Measurements from ENCODE around the gene ATP1B4. TPM values are rescaled to one million over a fixed set of nuclear protein-coding genes. Genes with fewer than 3 reads are reported as not detected.

Gene ATP1B4
- total and polyA plus RNA-seq, 12 donors, result 0.11 to 4.6 (median 0.72) TPM; not detected in 4

GRCh38 chrX:120408168-120408567 lies 46.3 kb downstream of the ATP1B4 start:
- H3K36me3 ChIP-seq, result no peaks in the 10 kb centered on the region
- peaks cover 0 to 9% (median 0%) of the 10 kb centered on the region in 11 donors for H3K9me3 ChIP-seq
- DNase-seq, result no peak
- no peak overlapping the region for H3K4me3 ChIP-seq
- 47 to 81% methylated on average over 1 of the region's 1 CpG for whole genome bisulfite sequencing, 2 donors
- peaks cover 0 to 16% (median 0%) of the 10 kb centered on the region in 7 donors for H3K27me3 ChIP-seq
- H3K27ac ChIP-seq, result no peak overlapping the region
- intact Hi-C loops (cut with DNase I), result no loop called here
- ATAC-seq, result no peak
- H3K4me1 ChIP-seq, result no peaks in the 10 kb centered on the region
- TF ChIP-seq CTCF (IDR thresholded peaks at IDR 0.05), result no peak

- 40 to 50% methylated on average over 2 of the region's 2 CpGs for WGBS, 2 donors
- intact Hi-C loops (cut with DNase I), result no loop called here
- Histone ChIP-seq H3K27ac (no peak overlapping the region), H3K4me1 (no peaks in the 10 kb centered on the region), H3K9me3 (no peaks in the 10 kb centered on the region), H3K4me3 (no peak overlapping the region), H3K27me3 (no peaks in the 10 kb centered on the region), H3K36me3 (no peaks in the 10 kb centered on the region)
- DNase-seq (no peak), ATAC-seq (no peak)
- TF ChIP-seq CTCF (IDR thresholded peaks at IDR 0.05), result no peak
Observed at GRCh38 chrX:120419463-120419862, 57.6 kb downstream of the ATP1B4 start.

GRCh38 chrX:120426599-120426998 lies 64.7 kb downstream of the ATP1B4 start:
- no peak for TF ChIP-seq CTCF (IDR thresholded peaks at IDR 0.05)
- Histone ChIP-seq H3K36me3 (peaks cover 0 to 4% (median 0%) of the 10 kb centered on the region in 9 donors), H3K4me1 (peaks cover 0 to 10% (median 0%) of the 10 kb centered on the region in 9 donors), H3K27ac (no peak overlapping the region), H3K4me3 (no peak overlapping the region), H3K27me3 (peaks cover 0 to 7% (median 0%) of the 10 kb centered on the region in 7 donors), H3K9me3 (no peaks in the 10 kb centered on the region)
- DNase-seq, result no peak
- intact Hi-C loops (cut with DNase I), result no loop called here
- ATAC-seq, result no peak

GRCh38 chrX:120428309-120428708 lies 66.4 kb downstream of the ATP1B4 start:
- intact Hi-C loops (cut with DNase I), result no loop called here
- no peak overlapping the region for H3K27ac ChIP-seq
- 11 to 17% methylated on average over 2 of the region's 2 CpGs for WGBS, 2 donors
- H3K9me3 ChIP-seq, result no peaks in the 10 kb centered on the region
- H3K36me3 ChIP-seq, result peaks cover 0 to 11% (median 0%) of the 10 kb centered on the region in 9 donors
- peaks cover 0 to 7% (median 0%) of the 10 kb centered on the region in 7 donors for H3K27me3 ChIP-seq
- TF ChIP-seq CTCF (IDR thresholded peaks at IDR 0.05), result no peak
- peak in 1 of 8 donors; percentile 33 for ATAC-seq
- H3K4me3 ChIP-seq, result no peak overlapping the region
- H3K4me1 ChIP-seq, result peaks cover 0 to 10% (median 0%) of the 10 kb centered on the region in 9 donors
- no peak for DNase-seq
